B cell (primary cell): ENCODE results near the gene CCDC81. TPM values are rescaled to one million over a fixed set of nuclear protein-coding genes. Genes with fewer than 3 reads are reported as not detected.
"Not testable (repeated sequence)": the region's sequence is repeated elsewhere in the genome, so short reads cannot be mapped to it uniquely, and the experiment has no call there.

Experiments used
- ATAC-seq: fragments of 200-7000 bp; cut with Tn5 transposase; one replicate; pipeline ENCODE4 v1.10.0; 2021; ENCODE audit warnings: low read depth, mild to moderate bottlenecking, moderate number of reproducible peaks, moderate library complexity
- CTCF ChIA-PET: fragments of 350-600 bp; sonication (Branson Sonifier 250); formaldehyde crosslinking; loops from one replicate; lab custom pipeline; 2021; ENCODE audit warnings: antibody characterized with exemption, inconsistent platforms; lab: Charles Lee
- POLR2A ChIA-PET: fragments of 350-600 bp; sonication (Branson Sonifier 250); formaldehyde crosslinking; loops from one replicate; lab custom pipeline; 2021; ENCODE audit warnings: antibody characterized with exemption; lab: Charles Lee
- DNase-seq: peaks from one replicate; pipeline ENCODE4 v3.0.0; 2013
- H2AFZ ChIP-seq: 2 replicates; pipeline ENCODE4 v1.6.1; 2012; ENCODE audit warnings: mild to moderate bottlenecking, low read depth, low read length; ENCODE audit not compliant: insufficient read depth, poor library complexity, severe bottlenecking
- H3K27ac ChIP-seq, 2 donors: 1 replicate in 1 of 2; 2 replicates in 1 of 2; pipeline ENCODE4 v1.5.1; 2012 to 2013; ENCODE audit warnings: low read length in 2 of 2, mild to moderate bottlenecking in 2 of 2, moderate library complexity in 1 of 2
- H3K27me3 ChIP-seq, 4 experiments: fragments of 200-600 bp in 1 of 4; sonication (generic) in 1 of 4; replicated peaks in 1 of 4; 1 replicate in 2 of 4; 2 replicates in 2 of 4; pipeline versions ENCODE4 v1.6.1 to v1.7.0; 2013 to 2016; ENCODE audit warnings: low read length in 3 of 4, mild to moderate bottlenecking in 2 of 4, mixed read lengths in 1 of 4, moderate library complexity in 1 of 4; ENCODE audit not compliant: insufficient read depth in 4 of 4, control insufficient read depth in 3 of 4; ENCODE audit errors: control extremely low read depth in 1 of 4
- H3K36me3 ChIP-seq, 2 experiments: replicated peaks in 1 of 2; 1 replicate in 1 of 2; 2 replicates in 1 of 2; pipeline versions ENCODE4 v1.6.1 to v1.7.1; 2013; ENCODE audit warnings: low read length in 1 of 2; ENCODE audit not compliant: insufficient read depth in 2 of 2, control insufficient read depth in 1 of 2; ENCODE audit errors: control extremely low read depth in 1 of 2, extremely low read depth in 1 of 2
- H3K4me1 ChIP-seq, 2 donors: fragments of 200-600 bp in 1 of 2; sonication (generic) in 1 of 2; 1 replicate in 1 of 2; 2 replicates in 1 of 2; pipeline versions ENCODE4 v1.5.1 to v1.6.1; 2013 to 2017; ENCODE audit warnings: low read length in 2 of 2; ENCODE audit not compliant: control insufficient read depth in 2 of 2, insufficient read depth in 2 of 2
- H3K4me2 ChIP-seq: replicated peaks from 2 replicates; pipeline ENCODE3; 2012; ENCODE audit warnings: mild to moderate bottlenecking, low read depth, low read length; ENCODE audit not compliant: poor library complexity, severe bottlenecking
- H3K4me3 ChIP-seq, 5 experiments: fragments of 200-600 bp in 1 of 5; sonication (generic) in 1 of 5; 1 replicate in 3 of 5; 2 replicates in 2 of 5; pipeline versions ENCODE4 v1.5.1 to v1.7.0; 2011 to 2016; ENCODE audit warnings: low read length in 4 of 5, mild to moderate bottlenecking in 4 of 5, low read depth in 2 of 5, control low read depth in 1 of 5, moderate library complexity in 1 of 5; ENCODE audit not compliant: insufficient read depth in 1 of 5; ENCODE audit errors: control extremely low read depth in 1 of 5, extremely low read depth in 1 of 5
- H3K79me2 ChIP-seq: fragments of 200-600 bp; sonication (generic); one replicate; pipeline ENCODE4 v1.6.0; 2016; ENCODE audit warnings: low read length; ENCODE audit not compliant: control insufficient read depth, insufficient read depth
- H3K9ac ChIP-seq: fragments of 200-600 bp; sonication (generic); 2 replicates; pipeline ENCODE4 v1.6.1; 2017; ENCODE audit warnings: mild to moderate bottlenecking, low read length, moderate library complexity
- H3K9me3 ChIP-seq, 3 donors: one replicate each; pipeline versions ENCODE4 v1.6.1 to v1.7.1; 2013; ENCODE audit warnings: low read length in 2 of 3; ENCODE audit not compliant: control insufficient read depth in 2 of 3, insufficient read depth in 1 of 3; ENCODE audit errors: control extremely low read depth in 1 of 3
- H4K20me1 ChIP-seq: 2 replicates; pipeline ENCODE4 v1.6.0; 2012; ENCODE audit warnings: mild to moderate bottlenecking, low read length; ENCODE audit not compliant: insufficient read depth, control insufficient read depth, poor library complexity, severe bottlenecking
- H3K27ac Mint-ChIP-seq: one replicate; pipeline ENCODE4 v1.8.0; 2021; ENCODE audit warnings: mixed read lengths
- H3K27me3 Mint-ChIP-seq: one replicate; pipeline ENCODE4 v1.8.0; 2021; ENCODE audit warnings: mixed read lengths
- H3K4me1 Mint-ChIP-seq: one replicate; pipeline ENCODE4 v1.8.0; 2021; ENCODE audit warnings: mixed read lengths
- H3K4me3 Mint-ChIP-seq: one replicate; pipeline ENCODE4 v1.8.0; 2021; ENCODE audit warnings: mixed read lengths
- H3K9me3 Mint-ChIP-seq: one replicate; pipeline ENCODE4 v1.8.0; 2022; ENCODE audit warnings: mixed read lengths; ENCODE audit not compliant: insufficient read depth
- EZH2 ChIP-seq: IDR thresholded peaks from 2 replicates; pipeline ENCODE4 v1.6.1; 2012; ENCODE audit warnings: borderline replicate concordance, low read depth, mild to moderate bottlenecking, moderate library complexity, low read length; ENCODE audit not compliant: insufficient read depth, poor library complexity, severe bottlenecking
- WGBS: methylation state at CpG from one replicate; pipeline ENCODE4 v1.1.5; 2013; ENCODE audit warnings: missing lambda C conversion rate; ENCODE audit not compliant: insufficient coverage; 5-methylcytosine and 5-hydroxymethylcytosine counted together
- intact Hi-C: fragments of 100-400 bp; cut with micrococcal nuclease; formaldehyde crosslinking; loops from one replicate; pipeline ENCODE4 v1.10.0; 2022
- polyA plus RNA-seq: library from polyadenylated mRNA; depleted of rRNA; stranded (reverse); fragments of >200 nt; gene quantifications from 2 replicates; pipeline ENCODE4 v1.2.3, GENCODE V29; 2012
- total RNA-seq, 2 donors: library from RNA; stranded (reverse); fragments of 120-200 nt in 1 of 2; gene quantifications; 1 replicate in 1 of 2; 2 replicates in 1 of 2; pipeline versions ENCODE4 v1.2.3 to v1.2.4, GENCODE V29; 2013 to 2022
- TF ChIP-seq, protein P1 (sequence below): fragments of 200-600 bp; IDR thresholded peaks from one replicate; pipeline ENCODE4 v1.8.0; 2022; ENCODE audit warnings: antibody characterized with exemption, mild to moderate bottlenecking

Gene CCDC81
- total and polyA plus RNA-seq, 2 donors (not counting 1 experiment from before 2014, with no cell fraction given), result 0.18 to 0.84 TPM

DNA sequence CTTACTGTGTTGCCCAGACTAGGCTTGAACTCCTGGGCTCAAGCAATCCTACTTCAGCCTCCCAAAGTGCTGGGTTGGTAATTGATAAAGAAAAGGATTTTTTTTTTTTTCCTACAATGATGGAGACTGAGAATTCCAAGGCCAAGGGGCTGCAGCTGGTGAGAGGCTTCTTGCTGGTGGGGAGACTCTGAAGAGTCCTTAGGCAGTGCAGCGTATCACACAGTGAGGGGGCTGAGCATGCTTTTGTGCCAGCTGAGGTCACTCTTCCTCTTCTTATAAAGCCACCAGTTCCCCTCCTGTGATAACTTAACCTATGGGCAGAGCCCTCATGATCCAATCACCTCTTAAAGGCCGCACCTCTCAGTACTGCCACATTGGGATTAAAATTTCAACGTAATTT lies 28.2 kb upstream of the CCDC81 start:
- Mint-ChIP-seq H3K4me3 (no peak overlapping the region), H3K9me3 (no peaks in the 10 kb centered on the region), H3K27ac (no peak overlapping the region), H3K4me1 (no peaks in the 10 kb centered on the region), H3K27me3 (no peaks in the 10 kb centered on the region)
- Histone ChIP-seq H3K36me3 (peaks cover 2 to 9% of the 10 kb centered on the region in 2 experiments), H3K79me2 (peaks cover 6% of the 10 kb centered on the region), H2AFZ (no peak overlapping the region), H3K4me2 (no peak overlapping the region), H3K27ac (no peak overlapping the region), H3K4me3 (no peak overlapping the region), H3K27me3 (no peaks in the 10 kb centered on the region), H4K20me1 (peaks cover 13% of the 10 kb centered on the region), H3K4me1 (no peaks in the 10 kb centered on the region), H3K9me3 (no peaks in the 10 kb centered on the region), H3K9ac (no peak overlapping the region)
- ATAC-seq (no peak), DNase-seq (no peak)
- CTCF ChIA-PET, result no interaction called here
- intact Hi-C loops, result no loop called here
- POLR2A ChIA-PET, result no interaction called here
- WGBS, result 97% methylated on average over 2 of the region's 3 CpGs
- TF ChIP-seq, protein P1, sequence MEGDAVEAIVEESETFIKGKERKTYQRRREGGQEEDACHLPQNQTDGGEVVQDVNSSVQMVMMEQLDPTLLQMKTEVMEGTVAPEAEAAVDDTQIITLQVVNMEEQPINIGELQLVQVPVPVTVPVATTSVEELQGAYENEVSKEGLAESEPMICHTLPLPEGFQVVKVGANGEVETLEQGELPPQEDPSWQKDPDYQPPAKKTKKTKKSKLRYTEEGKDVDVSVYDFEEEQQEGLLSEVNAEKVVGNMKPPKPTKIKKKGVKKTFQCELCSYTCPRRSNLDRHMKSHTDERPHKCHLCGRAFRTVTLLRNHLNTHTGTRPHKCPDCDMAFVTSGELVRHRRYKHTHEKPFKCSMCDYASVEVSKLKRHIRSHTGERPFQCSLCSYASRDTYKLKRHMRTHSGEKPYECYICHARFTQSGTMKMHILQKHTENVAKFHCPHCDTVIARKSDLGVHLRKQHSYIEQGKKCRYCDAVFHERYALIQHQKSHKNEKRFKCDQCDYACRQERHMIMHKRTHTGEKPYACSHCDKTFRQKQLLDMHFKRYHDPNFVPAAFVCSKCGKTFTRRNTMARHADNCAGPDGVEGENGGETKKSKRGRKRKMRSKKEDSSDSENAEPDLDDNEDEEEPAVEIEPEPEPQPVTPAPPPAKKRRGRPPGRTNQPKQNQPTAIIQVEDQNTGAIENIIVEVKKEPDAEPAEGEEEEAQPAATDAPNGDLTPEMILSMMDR, result no peak
- no peak for TF ChIP-seq EZH2

DNA sequence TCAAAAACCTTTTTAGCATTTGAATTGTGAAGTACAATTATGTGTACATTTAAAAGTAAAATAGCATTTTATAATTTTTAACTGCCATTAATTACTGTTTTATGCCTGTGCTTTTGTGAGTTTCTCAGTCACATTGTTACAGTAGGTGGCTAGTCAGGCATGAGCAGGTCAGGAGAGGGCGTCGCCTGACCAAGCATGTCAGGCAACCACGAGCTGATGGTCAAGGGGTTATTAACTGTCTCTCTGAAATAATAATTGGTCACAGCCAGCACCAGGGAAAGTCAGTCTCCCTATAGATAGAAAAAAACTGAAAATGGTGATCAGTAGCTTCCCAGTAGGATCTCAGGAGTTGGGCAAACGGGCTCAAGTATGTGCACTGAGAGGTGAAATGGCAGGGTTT lies 19.4 kb upstream of the CCDC81 start:
- ChIA-PET CTCF (no interaction called here), POLR2A (no interaction called here)
- Histone ChIP-seq H3K79me2 (no peaks in the 10 kb centered on the region), H3K4me2 (no peak overlapping the region), H3K36me3 (no peaks in the 10 kb centered on the region), H3K27ac (no peak overlapping the region), H3K9ac (no peak overlapping the region), H4K20me1 (no peaks in the 10 kb centered on the region), H3K4me3 (no peak overlapping the region), H3K9me3 (no peaks in the 10 kb centered on the region), H2AFZ (no peak overlapping the region), H3K4me1 (no peaks in the 10 kb centered on the region), H3K27me3 (no peaks in the 10 kb centered on the region)
- no peaks in the 10 kb centered on the region for H3K9me3 Mint-ChIP-seq
- no peak overlapping the region for H3K4me3 Mint-ChIP-seq
- H3K4me1 Mint-ChIP-seq, result no peaks in the 10 kb centered on the region
- H3K27ac Mint-ChIP-seq, result no peak overlapping the region
- ATAC-seq, result no peak
- TF ChIP-seq, protein P1, result no peak
- TF ChIP-seq EZH2, result no peak
- H3K27me3 Mint-ChIP-seq, result peaks cover 3% of the 10 kb centered on the region
- 89% methylated on average over 3 of the region's 4 CpGs for WGBS
- no peak for DNase-seq
- intact Hi-C loops, result no loop called here

DNA sequence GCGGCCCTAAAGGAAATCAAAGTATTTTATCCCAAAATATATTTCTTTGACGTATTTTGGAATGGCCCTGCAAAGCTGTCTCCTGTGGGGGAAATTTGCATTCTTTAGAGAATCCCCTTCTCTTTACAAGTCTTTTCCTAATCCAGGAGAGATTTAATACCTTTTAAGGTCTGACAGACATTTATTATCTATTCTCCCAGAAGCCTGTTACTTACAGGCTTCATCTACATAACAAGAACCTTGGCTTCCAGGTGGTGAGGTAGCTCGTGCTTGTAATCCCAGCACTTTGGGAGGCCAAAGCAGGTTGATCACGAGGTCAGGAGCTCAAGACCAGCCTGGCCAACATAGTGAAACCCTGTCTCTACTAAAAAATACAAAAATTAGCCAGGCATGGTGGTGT lies 17.3 kb upstream of the CCDC81 start:
- H3K4me1 Mint-ChIP-seq, H3K4me1 ChIP-seq, H3K79me2 ChIP-seq, DNase-seq, H3K4me2 ChIP-seq, ATAC-seq, H3K36me3 ChIP-seq, H2AFZ ChIP-seq, H3K4me3 ChIP-seq, H3K9me3 ChIP-seq, H3K4me3 Mint-ChIP-seq, H4K20me1 ChIP-seq, H3K27me3 Mint-ChIP-seq, CTCF ChIA-PET, H3K27ac Mint-ChIP-seq, POLR2A ChIA-PET, H3K9me3 Mint-ChIP-seq, H3K9ac ChIP-seq, H3K27me3 ChIP-seq, H3K27ac ChIP-seq, intact Hi-C loops: not testable (repeated sequence)
- WGBS, result 100% methylated on average over 1 of the region's 4 CpGs
